GM18909 (cell line): Measurements from ENCODE around the gene DLG4.

Experiments
- ATAC-seq: cut with Tn5 transposase; IDR thresholded peaks from one replicate; pipeline ENCODE4 v1.9.1; 2021; ENCODE audit warnings: mild to moderate bottlenecking; ENCODE audit not compliant: unreplicated experiment, poor library complexity

Gene DLG4

GRCh38 chr17:7217113-7217987 is 2.3 kb downstream of the DLG4 start:
- no peak for ATAC-seq

DNA sequence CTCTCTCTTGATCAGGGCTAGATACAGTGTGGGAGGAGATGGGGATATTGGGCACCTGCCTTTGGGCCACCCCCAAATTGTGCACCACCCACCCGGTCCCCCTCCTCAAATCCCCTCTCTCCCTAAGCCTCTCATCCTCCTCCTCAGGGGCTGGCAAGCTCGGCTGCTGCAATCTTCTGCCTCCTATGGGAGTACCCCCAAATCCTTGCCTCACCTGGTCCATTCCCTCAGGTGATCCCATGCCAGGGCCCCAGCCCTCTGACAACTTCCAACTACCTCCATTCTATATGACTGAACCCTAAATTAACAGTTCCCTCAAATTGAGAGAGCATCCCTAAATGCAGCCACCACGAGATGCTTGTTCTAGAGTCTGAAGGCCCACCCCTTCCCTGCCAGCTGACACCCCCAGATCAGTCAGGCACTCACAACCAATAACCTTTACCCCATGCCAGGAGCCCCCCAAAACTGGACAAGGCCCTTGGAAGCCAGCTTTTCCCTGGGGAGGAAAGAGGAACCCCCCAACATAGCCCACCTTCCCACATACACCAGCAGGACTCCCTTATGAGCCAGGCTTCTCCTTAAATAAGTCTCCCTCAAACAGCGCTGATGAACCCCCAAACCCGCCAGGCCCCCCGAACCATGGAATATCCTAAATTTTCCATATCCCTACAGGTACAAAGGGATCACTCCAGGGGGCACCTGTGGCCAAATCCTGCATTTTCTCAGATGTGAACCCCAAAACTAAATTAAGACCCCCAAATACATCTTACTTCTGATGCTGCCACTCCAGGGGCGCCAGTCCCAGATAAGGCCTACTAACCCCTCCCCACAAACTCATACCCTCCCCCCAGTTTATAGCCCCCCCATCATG is 3.2 kb downstream of the DLG4 start:
- no peak for ATAC-seq

- no peak for ATAC-seq
Observed at GRCh38 chr17:7215652-7216180, 3.9 kb downstream of the DLG4 start.

DNA sequence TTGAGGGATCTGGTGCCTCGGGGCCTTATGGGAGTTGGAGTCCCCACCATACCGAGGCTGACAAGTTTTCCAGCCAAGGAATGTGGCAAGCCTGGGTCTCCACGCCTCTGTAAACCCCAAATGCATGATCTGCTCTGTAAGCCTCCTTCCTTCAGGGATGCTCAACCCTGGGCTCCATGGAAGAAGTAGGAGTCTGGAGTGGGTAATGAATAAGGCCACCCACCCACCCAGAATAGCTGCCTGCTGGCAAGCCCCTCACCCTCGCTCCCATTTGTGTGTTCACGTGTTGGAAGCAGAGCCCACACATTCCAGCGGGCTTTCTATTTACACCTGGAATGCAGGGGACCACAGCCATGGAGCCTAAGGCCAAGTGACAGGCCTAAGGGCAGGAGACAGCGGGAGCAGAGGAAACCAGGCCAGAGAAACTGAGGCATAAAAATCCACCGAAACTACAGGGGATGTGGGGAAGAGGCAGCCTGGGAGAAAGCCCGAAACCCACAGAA is 4.4 kb downstream of the DLG4 start:
- ATAC-seq: no peak

DNA sequence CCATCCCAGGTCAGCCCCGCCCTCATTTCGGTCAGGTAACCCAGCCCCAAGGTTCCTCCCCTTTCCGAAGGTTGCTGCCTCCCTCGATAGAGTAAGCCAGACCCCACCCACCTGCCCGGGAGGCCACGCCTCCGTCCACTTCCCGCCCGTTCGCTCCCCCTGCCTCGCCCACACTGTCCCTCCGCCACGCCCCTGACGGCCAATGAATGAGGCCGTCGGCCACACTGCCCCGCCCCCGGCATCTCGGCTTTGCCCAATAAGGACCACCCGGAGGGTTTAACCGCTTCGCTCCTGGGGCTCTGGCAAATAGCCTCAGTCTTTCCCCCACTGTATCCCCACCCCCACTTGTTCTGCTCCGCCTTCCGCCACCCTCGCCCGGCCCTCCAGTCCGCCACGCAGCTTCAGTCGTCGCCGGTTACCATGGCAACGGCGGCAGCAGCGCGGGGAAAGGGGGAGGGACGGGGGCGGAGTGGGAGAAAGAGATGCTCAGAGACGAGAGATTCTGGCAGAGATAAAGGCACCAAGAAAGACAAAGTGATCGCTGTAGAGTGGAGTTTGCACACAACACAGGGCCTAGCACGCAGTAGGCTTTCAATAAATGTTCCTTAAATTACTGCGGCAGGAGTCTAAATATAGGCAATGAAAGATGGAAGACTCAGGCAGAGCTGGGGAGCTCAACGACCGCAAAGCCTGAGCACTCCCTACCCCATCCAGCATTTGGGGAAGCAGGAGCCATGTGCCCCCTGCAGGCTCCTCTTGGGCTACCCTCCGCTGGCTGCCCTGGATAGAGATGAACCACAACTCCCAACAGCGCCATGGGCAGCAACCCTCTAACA is 5.1 kb downstream of the DLG4 start:
- peak; percentile 75 for ATAC-seq

DNA sequence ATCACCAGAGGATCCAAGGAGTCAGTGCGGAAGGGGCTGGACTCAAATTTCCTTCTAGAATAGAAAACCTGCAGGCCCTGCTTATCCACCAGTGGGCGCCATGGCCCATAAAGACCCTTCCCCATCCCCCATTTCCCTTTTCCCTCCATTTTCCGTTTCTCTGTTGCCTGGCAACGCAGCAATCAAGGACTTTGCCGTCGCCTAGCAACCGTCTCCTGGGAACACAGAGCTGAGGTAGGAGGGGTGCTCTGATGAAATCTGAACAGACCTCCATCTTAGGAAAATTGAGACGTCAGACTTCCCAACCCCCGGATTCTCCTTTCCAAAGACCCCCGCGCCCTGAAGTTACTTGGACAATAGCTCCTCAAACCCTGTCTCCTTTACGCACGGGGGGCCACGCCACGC is 5.7 kb downstream of the DLG4 start:
- no peak for ATAC-seq

DNA sequence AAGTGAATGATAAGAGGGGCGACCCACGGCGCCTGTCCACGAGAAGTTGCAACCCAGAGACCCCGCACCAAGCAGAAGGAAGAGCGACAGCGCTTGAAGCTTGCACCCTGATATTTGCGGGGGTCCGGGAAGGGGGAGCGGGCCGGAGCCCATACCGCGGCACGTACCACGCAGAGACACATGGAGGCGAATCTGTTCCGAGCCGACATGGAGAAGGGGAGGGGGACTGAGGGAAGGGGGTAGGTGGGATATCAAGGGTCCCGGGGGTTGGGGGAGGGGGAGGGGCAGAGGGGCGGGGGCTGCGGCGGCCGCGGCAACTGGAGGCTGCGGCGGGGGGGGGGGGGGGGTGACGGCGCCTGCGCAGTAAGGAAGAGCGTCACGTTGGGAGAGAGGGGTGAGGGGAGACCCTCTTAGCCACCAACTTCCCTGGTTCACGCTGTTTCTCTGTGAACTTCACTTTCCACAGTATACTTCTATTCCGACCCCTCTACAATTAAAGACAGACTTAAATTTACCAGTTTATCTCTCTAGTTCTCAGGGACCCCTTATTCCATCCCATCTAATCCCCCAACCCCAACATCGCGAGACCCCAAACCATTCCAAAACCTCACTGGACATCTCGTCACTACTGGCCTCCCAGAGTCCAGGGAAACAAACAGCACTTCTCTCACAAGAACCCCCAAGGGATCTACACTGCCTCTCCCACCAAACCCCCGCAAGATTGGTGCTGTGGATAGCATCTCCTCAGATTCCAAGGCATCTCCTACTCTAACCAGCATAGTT is 8.0 kb downstream of the DLG4 start:
- ATAC-seq: no peak

GRCh38 chr17:7208754-7209460 is 10.7 kb downstream of the DLG4 start:
- ATAC-seq: no peak

DNA sequence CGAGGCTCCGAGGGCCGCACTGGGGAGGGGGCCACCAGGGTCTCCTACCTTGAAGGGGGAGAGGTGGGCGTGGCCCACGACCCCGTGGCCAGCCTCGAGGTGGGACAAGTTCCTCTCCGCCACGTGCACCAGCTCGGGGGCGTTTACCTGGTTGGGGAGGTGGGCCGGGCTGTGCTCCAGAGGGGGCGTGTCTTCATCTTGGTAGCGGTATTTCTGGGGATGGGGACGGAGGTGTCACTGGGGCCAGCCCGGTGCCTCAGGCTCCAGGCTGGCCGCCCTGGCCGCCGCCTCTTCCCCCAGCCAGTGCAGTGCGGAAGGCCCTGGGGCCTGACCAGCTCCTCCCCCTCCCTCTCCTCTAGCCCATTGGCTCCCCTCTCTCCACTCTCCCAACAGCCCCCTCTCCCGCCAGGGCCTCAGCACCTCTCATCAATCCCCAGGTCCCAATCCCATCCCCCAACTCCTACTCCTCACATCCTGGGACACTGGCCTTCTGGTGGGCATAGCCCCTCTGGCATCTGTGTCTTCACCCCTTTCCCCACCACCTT is 11.5 kb downstream of the DLG4 start:
- ATAC-seq: no peak

- ATAC-seq: no peak
Observed at GRCh38 chr17:7207120-7208001, 12.3 kb downstream of the DLG4 start.

GRCh38 chr17:7205561-7205960 is 14.1 kb downstream of the DLG4 start:
- ATAC-seq: no peak

- ATAC-seq: peak; percentile 86
Observed at GRCh38 chr17:7204828-7205461, 14.7 kb downstream of the DLG4 start.

DNA sequence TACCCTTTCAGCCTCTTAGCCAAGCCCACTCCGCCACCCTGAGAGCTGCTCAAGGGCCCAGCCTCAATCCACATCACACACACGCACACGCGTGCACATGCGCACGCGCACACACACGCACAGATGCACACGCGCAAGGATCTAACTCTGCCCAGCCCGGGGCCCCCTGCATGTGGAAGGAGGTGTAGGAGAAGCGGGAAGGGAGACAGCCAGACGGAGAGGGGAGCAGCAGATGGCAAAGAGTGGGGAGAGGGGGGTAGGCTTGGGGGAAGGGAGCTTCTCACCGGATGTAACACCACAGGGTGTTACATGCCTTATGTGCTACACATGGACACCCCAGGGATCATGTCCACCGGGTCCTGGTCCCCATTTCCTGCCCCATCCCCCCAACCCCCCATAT is 15.3 kb downstream of the DLG4 start:
- ATAC-seq: no peak

- ATAC-seq: no peak
Observed at GRCh38 chr17:7203391-7203790, 16.2 kb downstream of the DLG4 start.

GRCh38 chr17:7196651-7197401 is 22.8 kb downstream of the DLG4 start:
- ATAC-seq: no peak

DNA sequence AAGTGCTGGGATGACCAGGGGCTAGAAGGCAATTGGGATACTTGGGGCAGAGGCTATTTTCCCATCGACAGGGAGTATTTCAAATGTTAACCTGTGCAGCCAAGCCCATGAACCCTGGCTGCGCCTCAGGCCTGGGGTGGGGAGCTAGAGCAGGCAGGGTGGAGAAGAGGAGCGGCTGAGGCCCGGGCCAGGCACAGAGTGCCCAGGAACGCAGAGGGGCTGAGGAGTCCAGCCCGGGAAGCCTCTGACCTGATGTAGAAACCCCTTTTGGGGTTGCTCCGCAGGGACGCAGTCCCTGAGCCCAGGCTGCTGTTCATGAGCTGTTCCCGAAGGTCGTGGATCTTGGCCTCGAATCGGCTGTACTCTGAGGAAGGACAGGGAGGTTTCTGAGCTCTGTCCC is 23.7 kb downstream of the DLG4 start:
- ATAC-seq: no peak
